Kidney epithelial cell (primary cell): ENCODE measurements around the gene TAPBP. TPM values are rescaled to one million over a fixed set of nuclear protein-coding genes. Genes with fewer than 3 reads are reported as not detected.
A peak's percentile ranks its signal among the peaks of the same experiment; 100 is the strongest.

Source experiments
- DNase-seq: peaks from one replicate; pipeline ENCODE4 v3.0.0-alpha.2; 2010; ENCODE audit warnings: low read depth
- H3K27me3 ChIP-seq: 2 replicates; pipeline ENCODE4 v1.6.0; 2011; ENCODE audit warnings: low read length; ENCODE audit not compliant: control insufficient read depth, insufficient read depth
- H3K36me3 ChIP-seq: 2 replicates; pipeline ENCODE4 v1.5.1; 2011; ENCODE audit warnings: low read length; ENCODE audit not compliant: control insufficient read depth, insufficient read depth
- H3K4me3 ChIP-seq: 2 replicates; pipeline ENCODE4 v1.5.1; 2011; ENCODE audit warnings: low read depth, mild to moderate bottlenecking, control low read depth, low read length
- CTCF ChIP-seq: IDR thresholded peaks from 2 replicates; pipeline ENCODE4 v1.5.1; 2011; ENCODE audit warnings: mild to moderate bottlenecking, moderate library complexity, low read length, control low read depth, inconsistent platforms; ENCODE audit not compliant: insufficient read depth, poor library complexity, severe bottlenecking
- total RNA-seq: library from RNA; depleted of rRNA; stranded (reverse); fragments of >200 nt; gene quantifications from 2 replicates; pipeline ENCODE4 v1.2.3, GENCODE V29; 2015

TAPBP gene
- total RNA-seq, 1 donor from 2014 or later = 214 TPM

GRCh38 chr6:33320315-33321181 is 6.7 kb upstream of the TAPBP start:
- DNase-seq = no peak
- Histone ChIP-seq H3K4me3 (no peak overlapping the region), H3K36me3 (peaks cover 8% of the 10 kb centered on the region), H3K27me3 (no peaks in the 10 kb centered on the region)
- no peak for TF ChIP-seq CTCF

- Histone ChIP-seq H3K27me3 (no peaks in the 10 kb centered on the region), H3K36me3 (peaks cover 8% of the 10 kb centered on the region), H3K4me3 (no peak overlapping the region)
- TF ChIP-seq CTCF = no peak
- no peak for DNase-seq
Observed at GRCh38 chr6:33319939-33320314, 6.0 kb upstream of the TAPBP start.

- TF ChIP-seq CTCF = no peak
- H3K36me3 ChIP-seq = peaks cover 8% of the 10 kb centered on the region
- no peaks in the 10 kb centered on the region for H3K27me3 ChIP-seq
- DNase-seq = no peak
- H3K4me3 ChIP-seq = peak overlapping the region; percentile 55
Observed at GRCh38 chr6:33318426-33319073, 4.7 kb upstream of the TAPBP start.

- no peak for TF ChIP-seq CTCF
- H3K36me3 ChIP-seq = peaks cover 8% of the 10 kb centered on the region
- peak within 1 kb of the TSS; percentile 55 for H3K4me3 ChIP-seq
- DNase-seq = peak; percentile 96
- no peaks in the 10 kb centered on the region for H3K27me3 ChIP-seq
Observed at GRCh38 chr6:33317669-33318425, 4.0 kb upstream of the TAPBP start, which contains the start of gene ZBTB22. Gene ZBTB22, minus strand, starts transcription at chr6:33317744. Its CDS starts 828 bp downstream, at chr6:33316916.

GRCh38 chr6:33317419-33317668 is 3.5 kb upstream of the TAPBP start:
- no peaks in the 10 kb centered on the region for H3K27me3 ChIP-seq
- peak overlapping the region; percentile 55 for H3K4me3 ChIP-seq
- H3K36me3 ChIP-seq = peaks cover 8% of the 10 kb centered on the region
- TF ChIP-seq CTCF = no peak
- no peak for DNase-seq
